HG03439 (cell line): ENCODE results near the gene CDK19.
"Not testable (repeated sequence)": the region's sequence is repeated elsewhere in the genome, so short reads cannot be mapped to it uniquely, and the experiment has no call there.

Experiments used
- ATAC-seq: cut with Tn5 transposase; IDR thresholded peaks from one replicate; pipeline ENCODE4 v1.9.1; 2021; ENCODE audit warnings: mild to moderate bottlenecking, moderate library complexity; ENCODE audit not compliant: unreplicated experiment

CDK19 gene

GRCh38 chr6:110629153-110629552 lies 186.1 kb downstream of the CDK19 start:
- no peak for ATAC-seq

GRCh38 chr6:110628330-110628729 lies 186.9 kb downstream of the CDK19 start:
- ATAC-seq, result no peak

- ATAC-seq, result no peak
These were observed 188.8 kb downstream of the CDK19 start for GRCh38 chr6:110626442-110626841.

- no peak for ATAC-seq
These were observed 189.4 kb downstream of the CDK19 start for GRCh38 chr6:110625883-110626282.

DNA sequence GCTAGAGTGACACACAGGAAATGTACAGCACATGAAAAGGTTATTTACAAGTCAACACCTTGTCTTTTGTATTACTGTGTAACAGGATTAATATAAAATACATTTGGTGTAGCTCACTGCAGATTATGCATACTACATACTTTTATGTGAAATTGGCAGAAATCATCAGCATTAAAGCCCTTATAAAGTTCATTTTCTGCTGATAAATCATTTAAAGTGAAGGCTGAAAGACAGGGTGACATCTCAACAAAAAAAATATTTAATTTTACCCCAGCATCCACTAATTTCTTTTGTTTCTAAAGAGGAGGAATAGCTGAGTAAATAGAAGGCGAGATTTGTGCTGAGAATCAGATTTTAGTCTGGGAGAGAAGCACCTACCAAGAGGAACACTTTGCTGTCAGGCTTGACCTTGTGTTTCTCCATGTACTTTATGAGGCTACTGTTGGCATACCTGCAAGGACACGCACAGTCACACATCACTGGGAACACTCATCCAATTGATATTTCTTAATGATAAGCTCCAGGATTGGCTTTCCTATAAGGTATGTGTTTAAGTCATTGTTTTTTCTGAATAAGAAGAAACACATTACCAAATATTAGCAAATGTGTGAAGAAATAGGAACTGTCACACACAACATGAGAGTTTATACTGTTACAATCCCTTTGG lies 192.2 kb downstream of the CDK19 start:
- no peak for ATAC-seq

GRCh38 chr6:110621061-110621460 lies 194.2 kb downstream of the CDK19 start:
- no peak for ATAC-seq

DNA sequence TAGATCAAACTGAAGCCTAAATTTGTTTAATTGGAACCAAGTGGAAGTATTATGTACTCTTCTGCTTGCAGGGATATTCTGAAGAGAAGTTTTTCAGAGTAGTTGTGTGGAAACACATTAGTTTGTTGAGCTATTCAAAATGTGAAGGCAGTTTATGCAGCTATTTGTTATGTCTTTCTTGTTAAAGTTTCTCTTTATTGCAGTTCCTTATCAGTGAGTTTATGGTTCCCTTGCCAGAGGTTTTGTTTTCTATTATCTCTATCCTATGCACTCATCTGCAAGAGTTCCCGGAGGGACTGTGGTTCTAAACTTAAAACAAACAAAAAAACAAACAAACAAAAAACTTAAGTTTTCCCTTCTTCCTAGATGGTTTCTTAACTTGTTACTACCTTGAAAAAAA lies 195.2 kb downstream of the CDK19 start:
- no peak for ATAC-seq

DNA sequence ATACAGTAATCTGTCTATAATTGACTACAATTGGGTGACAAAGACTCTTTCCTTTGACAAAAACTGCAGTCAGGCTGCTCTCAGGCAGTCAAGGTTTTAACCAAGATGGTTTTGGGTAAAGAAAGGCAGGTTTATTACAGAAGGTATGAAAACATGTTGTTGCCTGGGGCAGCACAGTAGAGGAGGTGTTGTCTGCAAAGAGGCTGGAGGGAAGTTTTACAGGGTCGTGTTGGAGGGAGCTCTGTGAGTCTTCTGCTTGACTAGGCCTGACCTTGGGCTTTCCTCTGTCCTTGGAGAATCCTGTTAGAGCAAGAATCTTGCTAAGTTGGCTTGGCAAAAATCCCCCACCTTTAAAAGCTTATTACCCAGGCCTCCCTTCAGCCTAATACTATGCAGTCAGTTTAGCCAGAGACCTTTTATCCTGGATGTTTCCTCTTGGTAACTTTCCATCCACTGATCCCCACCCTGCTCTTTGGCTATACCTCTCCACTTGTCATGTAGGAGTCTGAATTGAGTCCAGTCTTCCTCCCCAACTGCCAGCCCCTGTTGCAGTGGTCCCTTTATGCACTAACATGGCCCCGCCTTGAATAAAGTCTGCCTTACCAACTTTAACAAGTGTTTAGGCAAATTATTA lies 195.9 kb downstream of the CDK19 start:
- no peak for ATAC-seq

DNA sequence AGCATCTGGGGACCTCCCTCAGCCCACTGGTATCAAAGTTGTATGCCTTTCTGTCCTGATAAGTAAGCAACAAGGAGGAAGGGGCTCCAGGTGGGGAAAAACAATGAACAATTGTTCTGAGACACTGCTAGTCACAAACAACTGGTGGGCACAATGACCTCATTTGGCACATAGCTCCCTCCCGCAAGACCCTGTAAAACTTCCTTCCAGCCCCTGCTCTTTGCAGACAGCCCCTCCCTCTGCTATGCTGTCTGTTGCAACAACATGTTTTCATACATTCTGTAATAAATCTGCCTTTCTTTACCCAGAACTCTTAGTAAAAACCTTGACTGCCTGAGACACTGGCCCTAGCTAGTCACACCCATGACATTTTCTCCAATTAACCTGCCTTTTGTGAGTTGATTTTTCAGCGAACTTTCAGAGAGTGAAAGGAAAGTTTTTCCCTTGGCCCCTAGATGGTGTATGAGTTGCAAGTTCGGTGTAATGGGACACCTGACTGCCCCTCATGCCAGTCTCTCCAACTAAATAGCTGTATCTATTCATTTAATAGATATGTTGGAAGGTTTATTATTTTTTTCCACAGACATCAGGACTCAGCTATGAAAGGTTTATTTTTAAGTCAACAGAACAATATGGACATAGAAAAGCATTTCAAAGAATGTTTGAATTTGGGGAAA lies 196.5 kb downstream of the CDK19 start:
- ATAC-seq, result no peak

GRCh38 chr6:110617057-110617456 lies 198.2 kb downstream of the CDK19 start:
- ATAC-seq, result no peak

- no peak for ATAC-seq
These were observed 199.5 kb downstream of the CDK19 start for GRCh38 chr6:110615722-110616121.

DNA sequence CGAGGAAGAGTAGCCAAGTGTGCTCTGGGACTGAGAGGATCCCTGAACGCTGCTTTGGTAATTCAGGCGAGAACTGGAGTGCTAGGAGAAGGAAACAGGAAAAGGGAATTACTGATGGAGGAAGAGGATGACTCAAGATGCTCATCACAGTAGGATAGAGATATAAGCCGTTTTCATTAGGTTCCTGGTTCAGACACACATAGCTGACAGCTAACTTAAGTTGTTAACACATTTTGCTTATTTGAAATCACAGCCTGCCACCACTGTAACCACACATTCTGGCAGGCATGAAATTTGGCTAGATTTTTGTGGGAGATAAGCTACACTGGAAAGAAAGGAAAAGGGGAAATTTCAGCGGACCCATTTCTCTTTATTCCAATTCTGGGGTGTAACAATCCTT lies 200.7 kb downstream of the CDK19 start:
- no peak for ATAC-seq

GRCh38 chr6:110614106-110614505 lies 201.2 kb downstream of the CDK19 start:
- no peak for ATAC-seq

DNA sequence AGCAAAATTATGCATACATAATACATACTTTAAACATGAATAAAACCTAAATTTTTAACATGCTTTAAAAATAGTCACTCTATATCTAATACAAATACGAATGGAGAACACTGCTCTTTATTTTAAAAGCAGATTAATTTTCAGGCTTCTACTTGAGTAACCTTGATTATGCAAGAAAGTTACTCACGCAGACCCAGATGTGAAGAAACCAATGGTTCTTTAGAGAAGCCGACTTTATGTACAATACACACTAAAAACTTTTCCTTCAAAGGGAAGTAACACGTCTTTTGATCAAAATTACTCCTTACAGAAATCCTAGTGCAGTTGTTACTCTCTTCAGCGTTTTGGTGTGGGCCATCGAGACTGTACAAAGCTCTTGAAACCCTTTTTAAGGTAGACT lies 201.9 kb downstream of the CDK19 start:
- ATAC-seq, result no peak

DNA sequence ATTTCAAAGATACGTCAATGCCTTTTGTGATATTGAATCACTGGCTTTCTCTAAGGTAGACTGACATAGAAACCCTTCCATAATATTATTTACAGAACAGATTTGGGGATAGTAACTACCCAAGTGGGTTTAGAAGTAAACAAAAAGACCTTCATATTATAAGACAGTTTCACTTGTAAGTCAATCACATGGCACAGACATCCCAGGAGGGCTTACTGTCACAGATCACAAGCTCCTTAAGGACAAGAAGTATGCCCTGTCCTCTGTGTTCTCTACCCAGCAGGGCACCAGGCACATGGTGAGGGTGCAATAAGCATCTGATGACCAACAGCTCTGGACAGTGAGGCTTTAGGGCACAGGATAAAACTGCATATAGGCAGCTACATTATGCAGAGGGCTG lies 203.0 kb downstream of the CDK19 start:
- ATAC-seq, result no peak

- ATAC-seq, result no peak
These were observed 206.2 kb downstream of the CDK19 start for GRCh38 chr6:110609101-110609500.

DNA sequence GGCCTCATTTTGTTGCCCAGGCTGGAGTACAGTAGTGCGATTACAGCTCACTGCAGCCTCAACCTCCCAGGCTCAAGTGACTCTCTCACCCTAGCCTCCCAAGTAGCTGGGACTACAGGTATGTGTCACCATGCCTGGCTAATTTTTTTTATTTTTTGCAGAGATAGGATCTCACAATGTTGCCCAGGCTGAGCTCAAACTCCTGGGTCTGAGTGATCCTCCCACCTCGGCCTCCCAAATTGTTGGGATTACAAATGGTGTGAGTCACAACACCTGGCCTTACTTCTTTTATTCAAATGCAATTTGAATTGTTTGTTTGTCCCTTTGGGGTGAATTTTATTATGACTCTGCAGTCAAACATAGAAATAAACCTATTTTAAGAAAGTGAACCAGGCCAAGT lies 207.1 kb downstream of the CDK19 start:
- no peak for ATAC-seq

DNA sequence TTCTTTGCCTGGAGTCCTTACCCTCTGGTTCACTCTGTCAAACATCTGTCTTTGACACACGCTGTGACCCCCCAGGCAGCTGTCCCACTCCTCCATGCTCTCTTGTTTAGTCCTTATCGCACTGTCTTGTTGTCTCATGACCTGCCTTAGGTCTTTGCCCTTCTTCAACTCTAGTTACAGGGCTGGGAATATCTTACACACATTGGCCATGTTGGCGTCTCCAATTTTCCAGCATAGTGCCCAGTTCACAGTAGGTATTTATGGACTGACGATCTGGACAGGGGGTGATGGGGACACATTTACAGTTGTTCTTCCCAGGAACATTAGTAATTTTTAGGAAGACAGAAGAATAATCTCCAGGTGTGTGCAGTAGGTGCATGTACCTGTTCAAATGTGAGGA lies 209.1 kb downstream of the CDK19 start:
- no peak for ATAC-seq

DNA sequence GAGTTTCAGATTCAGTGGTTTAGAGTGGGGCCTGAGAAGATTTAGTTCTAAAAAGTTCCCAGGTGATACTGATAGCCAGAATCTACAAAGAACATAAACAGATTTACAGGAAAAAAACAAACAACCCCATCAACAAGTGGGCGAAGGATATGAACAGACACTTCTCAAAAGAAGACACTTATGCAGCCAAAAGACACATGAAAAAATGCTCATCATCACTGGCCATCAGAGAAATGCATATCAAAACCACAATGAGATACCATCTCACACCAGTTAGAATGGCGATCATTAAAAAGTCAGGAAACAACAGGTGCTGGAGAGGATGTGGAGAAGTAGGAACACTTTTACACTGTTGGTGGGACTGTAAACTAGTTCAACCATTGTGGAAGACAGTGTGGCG lies 214.6 kb downstream of the CDK19 start:
- not testable (repeated sequence) for ATAC-seq

GRCh38 chr6:110597761-110598160 lies 217.5 kb downstream of the CDK19 start:
- ATAC-seq, result no peak

DNA sequence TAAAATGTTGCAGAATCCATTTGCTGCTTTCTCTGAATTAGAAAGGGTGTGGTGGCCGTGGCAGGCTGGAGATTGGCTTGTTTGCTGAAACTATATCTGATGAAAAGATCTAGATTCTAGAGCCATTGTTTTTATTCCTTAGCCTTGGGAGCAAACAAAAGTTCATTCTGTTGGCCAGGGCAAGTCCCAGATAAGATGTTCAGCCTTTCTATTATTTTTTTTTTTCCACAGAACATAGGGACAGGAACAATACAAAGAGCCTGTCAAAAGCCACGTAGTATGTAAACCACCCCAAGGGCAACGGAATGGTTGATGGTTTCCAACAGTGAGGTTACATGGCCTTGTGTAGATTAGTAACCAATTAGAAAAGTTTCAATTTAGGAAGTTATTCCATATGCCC lies 218.9 kb downstream of the CDK19 start:
- ATAC-seq, result no peak

GRCh38 chr6:110595112-110595511 lies 220.2 kb downstream of the CDK19 start:
- ATAC-seq, result no peak
